Neural cell (in vitro differentiated cells): ENCODE data around the gene BTBD19. TPM values are rescaled to one million over a fixed set of nuclear protein-coding genes. Genes with fewer than 3 reads are reported as not detected.

Experiments used
- H2AFZ ChIP-seq: fragments of 200-600, 300-800 bp; sonication (generic), shearing (Covaris generic); 2 replicates; pipeline ENCODE4 v1.6.0; 2014; ENCODE audit warnings: low read depth, mild to moderate bottlenecking, antibody characterized with exemption, low read length, moderate library complexity
- H3F3A ChIP-seq: fragments of 200-600 bp; shearing (Covaris generic); 2 replicates; pipeline ENCODE4 v1.6.1; 2016; ENCODE audit warnings: mild to moderate bottlenecking, moderate library complexity, mixed read lengths, antibody characterized with exemption, low read length; ENCODE audit not compliant: insufficient read depth, poor library complexity, severe bottlenecking
- H3K27ac ChIP-seq: fragments of 200-600, 300-800 bp; sonication (generic), shearing (Covaris generic); 2 replicates; pipeline ENCODE4 v1.5.1; 2014; ENCODE audit warnings: mild to moderate bottlenecking, low read length, moderate library complexity
- H3K27me3 ChIP-seq: fragments of 300-800, 200-600 bp; sonication (generic), shearing (Covaris generic); 2 replicates; pipeline ENCODE4 v1.6.0; 2014; ENCODE audit warnings: mild to moderate bottlenecking, low read depth, low read length, moderate library complexity; ENCODE audit not compliant: insufficient read depth
- H3K36me3 ChIP-seq: fragments of 300-800, 200-600 bp; sonication (generic), shearing (Covaris generic); 2 replicates; pipeline ENCODE4 v1.5.1; 2014; ENCODE audit warnings: mild to moderate bottlenecking, antibody characterized with exemption, low read length, moderate library complexity; ENCODE audit not compliant: insufficient read depth
- H3K4me2 ChIP-seq: fragments of 300-800, 200-600 bp; sonication (generic), shearing (Covaris generic); 2 replicates; pipeline ENCODE4 v1.6.0; 2014; ENCODE audit warnings: mild to moderate bottlenecking, low read length
- H3K4me3 ChIP-seq: fragments of 300-800, 200-600 bp; sonication (generic), shearing (Covaris generic); 2 replicates; pipeline ENCODE4 v1.5.1; 2014; ENCODE audit warnings: mild to moderate bottlenecking, low read length, moderate library complexity
- H3K79me2 ChIP-seq: fragments of 200-600 bp; shearing (Covaris generic); replicated peaks from 2 replicates; pipeline ENCODE4 v1.6.0; 2014; ENCODE audit warnings: mild to moderate bottlenecking, low read length, moderate library complexity; ENCODE audit not compliant: insufficient read depth
- H3K9ac ChIP-seq: fragments of 300-800, 200-600 bp; sonication (generic), shearing (Covaris generic); 2 replicates; pipeline ENCODE4 v1.6.1; 2016; ENCODE audit warnings: mild to moderate bottlenecking, low read length, mixed read lengths
- H3K9me2 ChIP-seq: fragments of 200-600 bp; shearing (Covaris generic); 2 replicates; pipeline ENCODE4 v1.6.1; 2016; ENCODE audit warnings: mild to moderate bottlenecking, low read length, mixed read lengths; ENCODE audit not compliant: insufficient read depth
- H3K9me3 ChIP-seq: fragments of 200-600, 300-800 bp; sonication (generic), shearing (Covaris generic); 2 replicates; pipeline ENCODE4 v1.6.1; 2016; ENCODE audit warnings: mild to moderate bottlenecking, mixed run types, low read length, moderate library complexity, mixed read lengths
- H4K20me1 ChIP-seq: fragments of 200-600 bp; shearing (Covaris generic); 2 replicates; pipeline ENCODE4 v1.6.1; 2016; ENCODE audit warnings: mild to moderate bottlenecking, mixed run types; ENCODE audit not compliant: insufficient read depth
- EP300 ChIP-seq: fragments of 450-650 bp; conservative IDR thresholded peaks from 2 replicates; pipeline ENCODE4 v1.6.1; 2014; ENCODE audit warnings: antibody characterized with exemption, mild to moderate bottlenecking, moderate library complexity; ENCODE audit not compliant: poor library complexity, severe bottlenecking
- EZH2 ChIP-seq: fragments of 200-600, 300-800 bp; shearing (Covaris generic), sonication (generic); IDR thresholded peaks from 2 replicates; pipeline ENCODE4 v1.6.1; 2014; ENCODE audit warnings: antibody characterized with exemption, low read length, borderline replicate concordance, mild to moderate bottlenecking; ENCODE audit not compliant: insufficient read depth, poor library complexity, severe bottlenecking
- MXI1 ChIP-seq: fragments of 450-650 bp; conservative IDR thresholded peaks from 2 replicates; pipeline ENCODE4 v1.6.1; 2014; ENCODE audit warnings: antibody characterized with exemption, mild to moderate bottlenecking; ENCODE audit not compliant: poor library complexity, severe bottlenecking
- POLR2AphosphoS5 ChIP-seq: IDR thresholded peaks from 2 replicates; pipeline ENCODE4 v1.6.1; 2012
- RAD21 ChIP-seq: fragments of 450-650 bp; conservative IDR thresholded peaks from 2 replicates; pipeline ENCODE4 v1.6.1; 2014; ENCODE audit warnings: antibody characterized with exemption, mild to moderate bottlenecking, moderate library complexity
- SMC3 ChIP-seq: fragments of 450-650 bp; conservative IDR thresholded peaks from 2 replicates; pipeline ENCODE4 v1.6.1; 2014; ENCODE audit warnings: antibody characterized with exemption, mild to moderate bottlenecking, moderate library complexity; ENCODE audit not compliant: poor library complexity
- TAF1 ChIP-seq: IDR thresholded peaks from 2 replicates; pipeline ENCODE4 v1.6.1; 2012; ENCODE audit warnings: low read depth
- polyA plus RNA-seq: library from polyadenylated mRNA; depleted of rRNA; stranded (reverse); fragments of >200 nt; gene quantifications from 2 replicates; pipeline ENCODE4 v1.2.3, GENCODE V29; 2014
- TF ChIP-seq, protein P1 (sequence below): fragments of 450-650 bp; IDR thresholded peaks from 2 replicates; pipeline ENCODE4 v1.5.1; 2014; ENCODE audit warnings: antibody characterized with exemption, mild to moderate bottlenecking, moderate library complexity; ENCODE audit not compliant: poor library complexity, severe bottlenecking
- TF ChIP-seq, protein P2 (sequence below): IDR thresholded peaks from 2 replicates; pipeline ENCODE4 v1.6.1; 2012; ENCODE audit warnings: borderline replicate concordance

BTBD19 gene
- polyA plus RNA-seq, 1 donor from 2014 or later = not detected

GRCh38 chr1:44780583-44781121 lies 27.7 kb upstream of the BTBD19 start:
- H3K4me2 ChIP-seq = no peak overlapping the region
- H3K9me3 ChIP-seq = no peaks in the 10 kb centered on the region
- no peaks in the 10 kb centered on the region for H3K36me3 ChIP-seq
- H3K79me2 ChIP-seq = peaks cover 9% of the 10 kb centered on the region
- no peak overlapping the region for H3K9ac ChIP-seq
- H3K9me2 ChIP-seq = no peaks in the 10 kb centered on the region
- H3K4me3 ChIP-seq = no peak overlapping the region
- TF ChIP-seq, protein P1, sequence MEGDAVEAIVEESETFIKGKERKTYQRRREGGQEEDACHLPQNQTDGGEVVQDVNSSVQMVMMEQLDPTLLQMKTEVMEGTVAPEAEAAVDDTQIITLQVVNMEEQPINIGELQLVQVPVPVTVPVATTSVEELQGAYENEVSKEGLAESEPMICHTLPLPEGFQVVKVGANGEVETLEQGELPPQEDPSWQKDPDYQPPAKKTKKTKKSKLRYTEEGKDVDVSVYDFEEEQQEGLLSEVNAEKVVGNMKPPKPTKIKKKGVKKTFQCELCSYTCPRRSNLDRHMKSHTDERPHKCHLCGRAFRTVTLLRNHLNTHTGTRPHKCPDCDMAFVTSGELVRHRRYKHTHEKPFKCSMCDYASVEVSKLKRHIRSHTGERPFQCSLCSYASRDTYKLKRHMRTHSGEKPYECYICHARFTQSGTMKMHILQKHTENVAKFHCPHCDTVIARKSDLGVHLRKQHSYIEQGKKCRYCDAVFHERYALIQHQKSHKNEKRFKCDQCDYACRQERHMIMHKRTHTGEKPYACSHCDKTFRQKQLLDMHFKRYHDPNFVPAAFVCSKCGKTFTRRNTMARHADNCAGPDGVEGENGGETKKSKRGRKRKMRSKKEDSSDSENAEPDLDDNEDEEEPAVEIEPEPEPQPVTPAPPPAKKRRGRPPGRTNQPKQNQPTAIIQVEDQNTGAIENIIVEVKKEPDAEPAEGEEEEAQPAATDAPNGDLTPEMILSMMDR = no peak
- TF ChIP-seq MXI1 = no peak
- TF ChIP-seq SMC3 = no peak
- TF ChIP-seq EZH2 = no peak
- no peak for TF ChIP-seq POLR2AphosphoS5
- TF ChIP-seq, protein P2, sequence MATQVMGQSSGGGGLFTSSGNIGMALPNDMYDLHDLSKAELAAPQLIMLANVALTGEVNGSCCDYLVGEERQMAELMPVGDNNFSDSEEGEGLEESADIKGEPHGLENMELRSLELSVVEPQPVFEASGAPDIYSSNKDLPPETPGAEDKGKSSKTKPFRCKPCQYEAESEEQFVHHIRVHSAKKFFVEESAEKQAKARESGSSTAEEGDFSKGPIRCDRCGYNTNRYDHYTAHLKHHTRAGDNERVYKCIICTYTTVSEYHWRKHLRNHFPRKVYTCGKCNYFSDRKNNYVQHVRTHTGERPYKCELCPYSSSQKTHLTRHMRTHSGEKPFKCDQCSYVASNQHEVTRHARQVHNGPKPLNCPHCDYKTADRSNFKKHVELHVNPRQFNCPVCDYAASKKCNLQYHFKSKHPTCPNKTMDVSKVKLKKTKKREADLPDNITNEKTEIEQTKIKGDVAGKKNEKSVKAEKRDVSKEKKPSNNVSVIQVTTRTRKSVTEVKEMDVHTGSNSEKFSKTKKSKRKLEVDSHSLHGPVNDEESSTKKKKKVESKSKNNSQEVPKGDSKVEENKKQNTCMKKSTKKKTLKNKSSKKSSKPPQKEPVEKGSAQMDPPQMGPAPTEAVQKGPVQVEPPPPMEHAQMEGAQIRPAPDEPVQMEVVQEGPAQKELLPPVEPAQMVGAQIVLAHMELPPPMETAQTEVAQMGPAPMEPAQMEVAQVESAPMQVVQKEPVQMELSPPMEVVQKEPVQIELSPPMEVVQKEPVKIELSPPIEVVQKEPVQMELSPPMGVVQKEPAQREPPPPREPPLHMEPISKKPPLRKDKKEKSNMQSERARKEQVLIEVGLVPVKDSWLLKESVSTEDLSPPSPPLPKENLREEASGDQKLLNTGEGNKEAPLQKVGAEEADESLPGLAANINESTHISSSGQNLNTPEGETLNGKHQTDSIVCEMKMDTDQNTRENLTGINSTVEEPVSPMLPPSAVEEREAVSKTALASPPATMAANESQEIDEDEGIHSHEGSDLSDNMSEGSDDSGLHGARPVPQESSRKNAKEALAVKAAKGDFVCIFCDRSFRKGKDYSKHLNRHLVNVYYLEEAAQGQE = no peak
- no peak for TF ChIP-seq RAD21
- no peak for TF ChIP-seq TAF1
- TF ChIP-seq EP300 = no peak
- H4K20me1 ChIP-seq = peaks cover 2% of the 10 kb centered on the region
- no peak overlapping the region for H3K27ac ChIP-seq
- H2AFZ ChIP-seq = no peak overlapping the region
- H3K27me3 ChIP-seq = peaks cover 21% of the 10 kb centered on the region
- no peaks in the 10 kb centered on the region for H3F3A ChIP-seq

DNA sequence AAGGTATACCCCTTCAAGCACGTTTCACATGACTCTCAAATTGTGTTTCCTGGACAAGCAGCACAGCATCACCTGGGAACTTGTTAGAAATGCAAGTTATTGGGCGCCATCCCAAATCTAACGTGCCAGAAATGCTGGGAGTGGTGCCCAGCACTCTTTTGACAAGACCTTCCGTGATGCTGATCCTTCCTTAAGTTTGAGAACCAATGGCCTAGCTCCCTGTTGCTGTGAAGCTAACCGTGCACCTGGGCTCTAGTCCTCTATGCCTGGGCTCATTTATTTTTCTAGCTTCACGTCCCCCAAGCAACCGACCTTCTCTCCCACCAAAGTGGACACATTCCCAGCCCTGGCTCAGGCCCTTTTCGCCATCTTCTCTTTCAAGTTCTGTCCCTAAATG lies 24.6 kb upstream of the BTBD19 start:
- H3K9me3 ChIP-seq = no peaks in the 10 kb centered on the region
- no peak overlapping the region for H3K27ac ChIP-seq
- H3K36me3 ChIP-seq = no peaks in the 10 kb centered on the region
- no peak overlapping the region for H3K4me3 ChIP-seq
- no peak overlapping the region for H3K9ac ChIP-seq
- H4K20me1 ChIP-seq = no peaks in the 10 kb centered on the region
- H3K27me3 ChIP-seq = peaks cover 24% of the 10 kb centered on the region
- H2AFZ ChIP-seq = no peak overlapping the region
- no peak for TF ChIP-seq SMC3
- no peak for TF ChIP-seq RAD21
- TF ChIP-seq, protein P2 = no peak
- TF ChIP-seq, protein P1 = no peak
- no peak for TF ChIP-seq EZH2
- no peak for TF ChIP-seq MXI1
- TF ChIP-seq POLR2AphosphoS5 = no peak
- TF ChIP-seq EP300 = no peak
- no peak for TF ChIP-seq TAF1
- H3K4me2 ChIP-seq = no peak overlapping the region
- no peaks in the 10 kb centered on the region for H3F3A ChIP-seq
- H3K79me2 ChIP-seq = no peaks in the 10 kb centered on the region
- H3K9me2 ChIP-seq = no peaks in the 10 kb centered on the region
